GM19468 (cell line): ENCODE data around the gene CDH11.

Experiments
- ATAC-seq: cut with Tn5 transposase; IDR thresholded peaks from one replicate; pipeline ENCODE4 v1.9.1; 2021; ENCODE audit warnings: mild to moderate bottlenecking, moderate library complexity, moderate number of reproducible peaks; ENCODE audit not compliant: unreplicated experiment; ENCODE audit errors: extremely low read depth

CDH11 gene

GRCh38 chr16:64989050-64989449, 132.8 kb downstream of the CDH11 start:
- no peak for ATAC-seq

DNA sequence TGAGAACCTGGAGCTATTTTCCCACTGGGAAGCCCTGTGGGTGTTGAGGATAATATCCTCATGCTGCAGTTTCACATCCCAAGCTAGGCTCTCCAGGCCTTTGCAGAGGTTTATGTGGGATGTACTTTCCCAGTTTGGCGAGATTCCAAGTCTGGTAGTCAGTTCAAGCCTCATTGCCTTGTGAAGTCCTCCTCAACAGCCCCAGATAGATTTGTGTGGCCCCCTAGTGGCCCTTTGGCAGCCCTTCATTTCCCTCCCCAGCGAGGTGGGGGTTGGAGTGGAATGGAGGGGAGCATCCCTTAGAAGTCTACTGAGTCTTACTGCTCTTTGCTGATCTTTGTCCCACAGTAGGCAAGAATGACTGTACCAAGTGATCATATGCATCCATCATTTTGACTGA, 137.9 kb downstream of the CDH11 start:
- ATAC-seq = no peak

DNA sequence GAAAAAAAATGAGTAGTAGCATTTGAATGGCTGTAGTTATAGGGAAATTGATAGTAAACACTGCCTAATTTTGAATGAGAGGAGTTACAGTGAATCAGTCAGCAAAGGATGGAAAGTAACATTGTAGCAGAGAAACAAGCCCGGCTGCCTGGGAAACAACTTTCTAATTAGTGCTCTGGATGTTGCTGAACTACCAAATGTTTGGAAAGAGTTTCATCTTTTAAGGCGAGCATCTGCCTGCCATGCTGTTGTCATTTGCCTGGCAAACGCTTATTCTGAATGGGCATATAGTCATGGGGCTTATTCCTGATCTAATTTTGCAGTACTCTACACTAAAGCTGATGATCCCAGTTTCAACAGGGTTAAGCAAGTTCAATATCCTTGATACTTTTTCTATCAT, 138.6 kb downstream of the CDH11 start:
- ATAC-seq = no peak

- ATAC-seq = no peak
These were observed 139.3 kb downstream of the CDH11 start for GRCh38 chr16:64982581-64982980.

DNA sequence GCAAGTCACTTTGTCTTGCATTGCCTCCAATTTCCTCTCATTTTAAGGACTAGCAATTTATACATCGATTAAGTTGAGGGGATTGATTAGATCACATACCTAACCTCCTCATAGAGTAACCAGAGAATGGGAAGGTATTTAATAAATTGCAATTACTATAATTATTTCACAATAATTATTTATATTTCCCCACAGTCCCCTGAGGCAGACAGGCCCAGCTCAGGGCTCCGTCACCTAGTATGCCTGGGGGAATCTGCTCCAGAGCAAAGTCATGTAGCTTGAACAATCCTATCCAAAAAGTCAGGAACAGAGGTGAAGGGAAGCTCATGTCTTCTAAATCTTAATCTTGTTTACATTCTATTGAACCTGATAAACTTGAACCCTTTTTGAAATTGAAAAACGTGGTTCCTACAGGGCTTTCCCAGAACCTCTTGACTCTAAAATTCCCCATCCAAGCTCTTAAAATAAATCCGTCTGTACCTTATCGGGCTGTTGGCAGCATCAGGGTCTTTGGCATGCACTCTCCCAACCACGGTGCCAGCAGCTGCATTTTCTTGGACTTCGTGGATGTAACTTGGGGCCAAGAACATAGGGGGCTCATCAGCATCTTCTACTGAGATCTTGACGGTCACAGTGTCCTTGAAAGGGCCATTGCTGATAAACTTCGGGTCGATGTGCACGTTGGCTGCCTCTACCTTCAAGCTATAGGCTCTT, 140.1 kb downstream of the CDH11 start:
- no peak for ATAC-seq

DNA sequence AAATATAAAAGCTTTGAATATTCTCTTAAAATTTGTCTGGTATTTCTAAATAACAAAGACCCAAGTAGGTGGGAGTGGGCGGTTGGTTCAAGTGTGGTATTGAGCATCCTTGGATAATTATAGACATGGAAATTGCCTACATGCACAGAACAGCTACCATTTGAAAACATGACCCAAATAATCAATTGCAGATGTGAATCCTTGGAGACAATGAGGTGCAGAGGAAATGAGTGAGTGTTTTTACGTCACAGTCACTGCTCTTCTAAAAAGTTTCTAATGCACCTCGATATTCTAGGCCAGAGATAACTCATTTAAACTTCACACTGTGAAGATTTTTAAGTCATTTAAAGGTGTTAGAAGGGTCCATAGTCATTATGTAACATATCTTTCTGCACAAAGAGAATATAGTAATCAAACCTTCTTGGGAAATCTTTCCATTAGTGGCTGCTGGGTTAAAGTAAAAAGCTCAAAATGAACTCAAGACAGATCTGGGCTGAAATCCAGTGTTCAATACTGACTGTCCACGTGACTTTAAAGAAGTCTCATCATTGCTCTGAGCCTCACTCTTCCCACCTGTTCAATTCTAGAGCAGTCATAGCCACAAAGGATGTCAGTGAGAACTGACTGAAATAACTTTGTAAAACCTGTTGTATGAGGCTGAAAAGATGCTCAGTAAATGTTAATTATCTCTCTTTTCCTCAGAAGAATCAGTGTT, 144.5 kb downstream of the CDH11 start:
- no peak for ATAC-seq

DNA sequence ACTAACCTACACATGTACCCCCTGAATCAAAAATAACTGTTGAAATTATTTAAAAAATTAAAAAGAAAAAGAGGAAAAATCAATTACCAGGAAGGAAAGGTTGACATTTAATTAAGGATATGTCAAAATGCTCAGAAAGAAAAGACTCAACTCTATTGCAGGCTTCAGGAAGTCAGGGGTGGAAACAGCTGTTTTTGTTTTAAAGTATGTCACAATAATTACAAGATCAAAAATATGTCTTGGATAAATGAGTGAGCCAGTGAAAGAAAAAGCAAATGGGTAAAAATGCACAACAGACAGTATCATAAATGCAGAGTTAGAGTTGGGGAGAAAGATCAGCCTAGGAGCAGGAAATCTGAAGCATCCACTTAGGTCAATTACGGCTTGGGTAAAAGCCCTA, 146.0 kb downstream of the CDH11 start:
- ATAC-seq = no peak

DNA sequence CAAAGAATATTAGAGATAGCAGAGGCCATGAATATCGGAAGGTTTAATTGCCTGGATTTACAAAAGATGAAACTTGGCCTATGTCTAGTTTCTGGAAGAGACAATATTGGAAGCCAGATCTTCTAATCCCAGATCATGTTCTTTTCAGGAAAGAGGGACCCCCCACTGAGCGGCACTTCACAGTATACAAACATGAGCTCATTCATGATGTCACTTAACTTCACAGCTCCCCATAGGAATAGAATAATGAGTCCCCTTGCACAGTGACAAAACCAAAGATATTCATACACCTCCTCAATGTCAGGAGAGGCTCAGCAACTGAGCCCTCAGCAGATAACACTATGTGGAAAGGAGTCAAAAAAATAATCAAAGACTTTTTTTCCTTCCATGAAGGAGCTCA, 147.5 kb downstream of the CDH11 start:
- no peak for ATAC-seq

DNA sequence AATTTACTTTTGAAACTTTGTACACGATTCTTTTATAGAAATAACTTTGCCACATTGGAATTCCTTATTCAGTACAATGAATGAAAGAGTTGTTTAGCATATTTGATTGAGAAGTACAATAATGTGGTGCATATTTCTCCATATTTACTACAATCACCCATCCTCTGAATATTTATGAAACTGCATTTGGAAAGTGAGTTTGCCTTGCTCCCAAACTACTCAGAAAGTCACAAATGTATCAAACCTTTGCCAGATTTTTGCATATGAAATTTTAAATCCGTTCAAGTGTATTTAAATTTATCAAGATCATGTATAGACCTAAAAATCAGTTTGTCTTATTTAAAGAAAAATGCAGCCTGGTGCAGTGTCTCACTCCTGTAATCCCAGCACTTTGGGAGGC, 148.7 kb downstream of the CDH11 start:
- no peak for ATAC-seq

DNA sequence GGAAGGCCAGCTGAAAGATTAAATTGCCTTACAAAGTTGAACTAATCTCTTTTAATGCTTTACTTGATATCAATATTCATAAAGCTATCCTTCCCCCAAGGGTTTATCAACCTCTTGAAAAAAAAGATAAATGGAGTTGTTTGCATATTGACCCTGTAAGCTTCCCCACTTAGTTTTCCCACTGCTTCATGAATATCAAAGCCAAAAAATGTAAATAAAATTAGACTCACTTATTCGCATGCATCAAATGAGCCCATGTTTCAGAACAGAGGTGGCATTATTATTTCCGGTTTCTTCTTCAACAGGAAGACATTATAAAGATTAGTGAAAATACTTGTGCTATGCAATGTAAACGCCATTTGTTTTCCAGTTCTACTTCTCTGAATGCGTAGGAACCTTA, 150.7 kb downstream of the CDH11 start:
- no peak for ATAC-seq

DNA sequence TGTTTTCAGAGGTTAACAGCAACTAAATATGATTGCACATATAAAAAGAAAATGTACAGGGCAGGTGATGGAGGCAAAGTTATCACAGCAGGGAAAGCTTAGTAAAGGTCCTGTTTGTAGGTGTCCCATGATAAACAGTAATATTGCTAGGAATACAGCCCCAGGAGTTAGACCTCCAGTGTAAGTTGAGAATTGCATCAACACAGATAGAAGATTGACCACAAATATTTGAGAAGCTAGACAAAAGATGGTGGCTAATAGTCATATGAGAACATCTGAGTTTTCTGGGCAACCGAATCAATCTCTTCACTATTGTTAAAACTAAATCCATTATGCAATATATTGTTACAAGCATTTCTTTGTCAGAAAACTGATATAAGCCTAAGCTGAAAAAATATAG, 152.6 kb downstream of the CDH11 start:
- ATAC-seq = no peak

DNA sequence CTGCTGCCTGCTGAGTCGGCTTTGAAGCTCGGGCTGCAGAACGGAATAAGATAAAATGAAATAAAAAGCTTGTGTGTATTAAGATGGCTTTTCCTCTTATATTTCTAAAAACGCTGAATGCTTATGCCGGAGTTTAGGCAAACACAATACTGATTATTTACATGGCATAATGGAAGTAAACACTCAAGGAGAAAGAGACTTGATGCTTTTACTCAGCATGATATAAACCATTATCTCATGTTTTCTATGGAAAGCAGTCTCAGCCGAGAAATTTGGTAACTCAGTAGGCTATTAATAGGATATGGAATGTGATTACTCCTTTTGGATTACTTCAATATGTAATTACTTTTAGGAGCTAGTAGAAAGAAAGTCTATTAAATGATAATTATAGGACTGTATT, 153.3 kb downstream of the CDH11 start:
- no peak for ATAC-seq

DNA sequence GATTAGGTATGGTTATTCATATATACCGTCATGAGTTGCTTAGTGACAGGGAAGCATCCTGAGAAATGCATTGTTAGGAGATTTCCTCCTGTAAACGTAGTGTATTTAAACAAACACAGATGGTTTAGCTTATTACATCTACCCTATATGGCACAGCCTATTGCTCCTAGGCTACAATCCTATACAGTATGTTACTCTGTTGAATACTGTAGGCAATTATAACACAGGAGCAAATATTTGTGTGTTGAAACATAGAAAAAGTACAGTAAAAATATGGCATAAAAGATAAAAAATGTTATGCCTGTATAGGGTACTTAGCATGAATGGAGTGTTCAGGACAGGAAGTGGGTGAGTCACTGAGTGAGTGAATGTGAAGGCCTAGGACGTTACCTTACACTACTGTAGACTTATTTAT, 157.7 kb downstream of the CDH11 start:
- ATAC-seq = no peak

DNA sequence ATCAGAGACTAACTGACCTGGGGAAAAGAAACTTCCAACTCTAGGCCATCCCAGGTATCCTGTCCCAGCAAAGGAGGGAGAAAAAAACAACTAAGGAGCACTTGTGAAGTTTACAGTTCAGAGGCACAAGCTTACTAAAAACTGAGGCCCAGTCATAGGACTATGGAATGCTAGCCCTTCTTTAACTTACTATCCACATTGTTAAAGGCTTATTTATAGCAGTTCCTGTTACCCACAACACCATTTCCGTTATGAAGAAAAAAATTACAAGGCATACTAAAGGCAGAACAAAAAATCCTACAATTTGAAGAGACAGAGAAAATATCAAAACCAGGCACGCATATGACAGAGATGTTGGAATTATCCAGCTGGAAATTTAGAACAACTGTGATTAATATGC, 159.1 kb downstream of the CDH11 start:
- ATAC-seq = no peak

DNA sequence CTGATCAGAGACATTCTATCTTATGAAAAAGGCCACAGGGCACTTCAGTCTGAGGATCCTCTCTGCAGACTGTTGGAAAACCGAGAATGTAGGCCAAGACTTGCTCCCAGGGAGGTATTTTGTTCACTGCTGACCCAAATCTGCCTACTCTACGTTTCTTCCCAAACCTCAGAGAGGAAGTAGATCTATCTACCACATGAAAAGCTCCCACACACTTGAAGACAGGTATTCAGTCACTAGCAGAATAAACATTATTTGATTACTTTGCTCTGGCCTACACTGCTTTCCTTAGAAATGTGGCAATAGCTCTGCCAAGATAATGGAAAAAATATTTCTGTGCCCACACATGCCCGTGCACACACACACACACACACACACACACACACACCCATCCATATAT, 164.6 kb downstream of the CDH11 start:
- ATAC-seq = no peak

DNA sequence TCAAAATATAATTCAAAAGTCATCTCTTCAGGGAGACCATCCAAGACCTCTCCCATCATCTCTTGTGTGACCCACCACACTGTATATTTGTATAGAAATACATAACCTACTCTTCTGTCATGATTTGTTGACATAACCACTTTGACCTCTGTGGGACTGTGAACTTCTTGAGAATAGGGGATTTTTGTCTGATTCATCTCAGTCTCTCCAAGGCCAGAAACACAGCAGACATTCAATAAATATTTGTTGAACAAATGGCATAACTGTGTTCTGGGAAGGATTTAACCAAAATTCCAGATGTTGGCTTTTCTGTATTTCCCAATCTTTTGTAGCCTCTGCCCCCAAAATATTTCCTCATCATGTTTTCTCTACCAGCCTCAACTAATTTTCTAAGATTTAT, 169.7 kb downstream of the CDH11 start:
- ATAC-seq = no peak

- ATAC-seq = no peak
These were observed 170.7 kb downstream of the CDH11 start for GRCh38 chr16:64951193-64951592.

- no peak for ATAC-seq
These were observed 171.1 kb downstream of the CDH11 start for GRCh38 chr16:64950731-64951130.

GRCh38 chr16:64950262-64950661, 171.6 kb downstream of the CDH11 start:
- ATAC-seq = no peak

- no peak for ATAC-seq
These were observed 173.8 kb downstream of the CDH11 start for GRCh38 chr16:64948056-64948455.

- ATAC-seq = no peak
These were observed 174.2 kb downstream of the CDH11 start for GRCh38 chr16:64947651-64948050.

GRCh38 chr16:64933885-64934284, 188.0 kb downstream of the CDH11 start:
- ATAC-seq = no peak
